ENCODE data around the gene LAMP1. TPM values are rescaled to one million over a fixed set of nuclear protein-coding genes. Genes with fewer than 3 reads are reported as not detected.

The LAMP1 gene
- total RNA-seq, 6 experiments from 2014 or later: 154 to 233 (median 197) TPM

GRCh38 chr13:113328851-113329250 is 31.8 kb downstream of the LAMP1 start:
- Histone ChIP-seq H3K4me3 (no peak overlapping the region), H3K4me1 (peaks cover 0 to 14% (median 0%) of the 10 kb centered on the region in 4 donors), H3K36me3 (peaks cover 0 to 20% (median 3%) of the 10 kb centered on the region in 4 donors), H3K27ac (no peak overlapping the region), H3K27me3 (no peaks in the 10 kb centered on the region), H3K9me3 (no peaks in the 10 kb centered on the region)
- intact Hi-C loops (cut with DNase I): no loop called here
- DNase-seq: no peak
- TF ChIP-seq POLR2A (IDR thresholded peaks at IDR 0.05) (no peak), CTCF (IDR thresholded peaks at IDR 0.05) (no peak)
- WGBS (ENCODE audit: insufficient coverage, low coverage, low lambda C conversion rate, missing lambda C conversion rate): 95% methylated on average over 7 of the region's 12 CpGs
- ATAC-seq: no peak

GRCh38 chr13:113329656-113330312 is 32.7 kb downstream of the LAMP1 start:
- ATAC-seq (no peak), DNase-seq (no peak)
- H3K27me3 ChIP-seq: no peaks in the 10 kb centered on the region
- intact Hi-C loops (cut with DNase I): no loop called here
- no peaks in the 10 kb centered on the region for H3K9me3 ChIP-seq
- H3K4me1 ChIP-seq: peaks cover 0 to 14% (median 0%) of the 10 kb centered on the region in 4 donors
- TF ChIP-seq CTCF (IDR thresholded peaks at IDR 0.05) (no peak), POLR2A (IDR thresholded peaks at IDR 0.05) (no peak)
- 78% methylated on average over 11 of the region's 22 CpGs for WGBS (ENCODE audit: insufficient coverage, low coverage, low lambda C conversion rate, missing lambda C conversion rate)
- no peak overlapping the region for H3K27ac ChIP-seq
- no peak overlapping the region for H3K4me3 ChIP-seq
- H3K36me3 ChIP-seq: peaks cover 0 to 12% (median 0%) of the 10 kb centered on the region in 4 donors

- no peak for DNase-seq
- Histone ChIP-seq H3K4me1 (peaks cover 0 to 7% (median 0%) of the 10 kb centered on the region in 4 donors), H3K27ac (no peak overlapping the region), H3K9me3 (no peaks in the 10 kb centered on the region), H3K27me3 (no peaks in the 10 kb centered on the region), H3K4me3 (no peak overlapping the region), H3K36me3 (no peaks in the 10 kb centered on the region)
- intact Hi-C loops (cut with DNase I): no loop called here
- 90% methylated on average over 4 of the region's 12 CpGs for WGBS (ENCODE audit: insufficient coverage, low coverage, low lambda C conversion rate, missing lambda C conversion rate)
- TF ChIP-seq CTCF (IDR thresholded peaks at IDR 0.05): no peak
- no peak for TF ChIP-seq POLR2A (IDR thresholded peaks at IDR 0.05)
- no peak for ATAC-seq
These were observed 35.6 kb downstream of the LAMP1 start for GRCh38 chr13:113332615-113333014.

GRCh38 chr13:113333076-113333475 is 36.0 kb downstream of the LAMP1 start:
- intact Hi-C loops (cut with DNase I): no loop called here
- ATAC-seq: peak in 1 of 4 donors; percentile 5
- Histone ChIP-seq H3K9me3 (no peaks in the 10 kb centered on the region), H3K4me3 (no peak overlapping the region), H3K36me3 (no peaks in the 10 kb centered on the region), H3K4me1 (peaks cover 0 to 3% (median 0%) of the 10 kb centered on the region in 4 donors), H3K27ac (no peak overlapping the region), H3K27me3 (no peaks in the 10 kb centered on the region)
- TF ChIP-seq CTCF (IDR thresholded peaks at IDR 0.05): no peak
- TF ChIP-seq POLR2A (IDR thresholded peaks at IDR 0.05): no peak
- WGBS (ENCODE audit: insufficient coverage, low coverage, low lambda C conversion rate, missing lambda C conversion rate): 98% methylated on average over 9 of the region's 14 CpGs
- DNase-seq: peak in 1 of 3 donors; percentile 44

Measured in right lobe of liver (tissue), 6 donors.